Peyer's patch (tissue), 4 donors: ENCODE results near the gene GLRA3.

Experiments used
- POLR2A ChIP-seq, 2 donors: fragments of 450-650 bp; IDR thresholded peaks; one replicate each; pipeline ENCODE4 v1.5.1; 2017; ENCODE audit warnings: antibody characterized with exemption in 2 of 2, mild to moderate bottlenecking in 2 of 2, moderate library complexity in 2 of 2
- TF ChIP-seq, protein P1 (sequence below), 6 experiments: fragments of 450-650 bp in 4 of 6; fragments of 200-600 bp in 2 of 6; sonication (generic) in 1 of 6; IDR thresholded peaks; one replicate each; pipeline ENCODE4 v1.5.1; 2017 to 2019; ENCODE audit warnings: antibody characterized with exemption in 6 of 6, mild to moderate bottlenecking in 3 of 6, moderate library complexity in 1 of 6

- TF ChIP-seq, protein P1, sequence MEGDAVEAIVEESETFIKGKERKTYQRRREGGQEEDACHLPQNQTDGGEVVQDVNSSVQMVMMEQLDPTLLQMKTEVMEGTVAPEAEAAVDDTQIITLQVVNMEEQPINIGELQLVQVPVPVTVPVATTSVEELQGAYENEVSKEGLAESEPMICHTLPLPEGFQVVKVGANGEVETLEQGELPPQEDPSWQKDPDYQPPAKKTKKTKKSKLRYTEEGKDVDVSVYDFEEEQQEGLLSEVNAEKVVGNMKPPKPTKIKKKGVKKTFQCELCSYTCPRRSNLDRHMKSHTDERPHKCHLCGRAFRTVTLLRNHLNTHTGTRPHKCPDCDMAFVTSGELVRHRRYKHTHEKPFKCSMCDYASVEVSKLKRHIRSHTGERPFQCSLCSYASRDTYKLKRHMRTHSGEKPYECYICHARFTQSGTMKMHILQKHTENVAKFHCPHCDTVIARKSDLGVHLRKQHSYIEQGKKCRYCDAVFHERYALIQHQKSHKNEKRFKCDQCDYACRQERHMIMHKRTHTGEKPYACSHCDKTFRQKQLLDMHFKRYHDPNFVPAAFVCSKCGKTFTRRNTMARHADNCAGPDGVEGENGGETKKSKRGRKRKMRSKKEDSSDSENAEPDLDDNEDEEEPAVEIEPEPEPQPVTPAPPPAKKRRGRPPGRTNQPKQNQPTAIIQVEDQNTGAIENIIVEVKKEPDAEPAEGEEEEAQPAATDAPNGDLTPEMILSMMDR (IDR thresholded peaks at IDR 0.05) = no peak
- no peak for TF ChIP-seq POLR2A (IDR thresholded peaks at IDR 0.05)
Observed at GRCh38 chr4:174713821-174714220, 115.2 kb downstream of the GLRA3 start.
